Measurements from ENCODE around the gene ZSWIM7.

- TF ChIP-seq CTCF (IDR thresholded peaks at IDR 0.05; ENCODE audit: borderline replicate concordance, extremely low read depth, low read length, poor library complexity, severe bottlenecking) = no peak
- TF ChIP-seq EZH2 (IDR thresholded peaks at IDR 0.05; ENCODE audit: borderline replicate concordance, low read depth, low read length, severe bottlenecking) = no peak
Observed at GRCh38 chr17:15966183-15966878, 33.2 kb downstream of the ZSWIM7 start.
